Measurements from ENCODE around the gene ABCA7. TPM values are rescaled to one million over a fixed set of nuclear protein-coding genes. Genes with fewer than 3 reads are reported as not detected.
A peak's percentile ranks its signal among the peaks of the same experiment; 100 is the strongest.

Gene ABCA7
- total RNA-seq, 4 donors from 2014 or later = 3.9 to 9.5 (median 6.9) TPM

GRCh38 chr19:1063909-1064660 is 24.2 kb downstream of the ABCA7 start:
- intact Hi-C loops (cut with DNase I) = no loop called here
- Histone ChIP-seq H3K36me3 (no peaks in the 10 kb centered on the region), H3K9me3 (peaks cover 0 to 8% (median 5%) of the 10 kb centered on the region in 4 donors), H3K4me3 (no peak overlapping the region), H3K27me3 (peaks cover 7 to 50% (median 35%) of the 10 kb centered on the region in 4 donors), H3K4me1 (peaks cover 20 to 49% (median 35%) of the 10 kb centered on the region in 4 donors), H3K27ac (replicated peaks in 1 of 4) (no peak overlapping the region)
- no peak for TF ChIP-seq POLR2AphosphoS5 (IDR thresholded peaks at IDR 0.05)
- TF ChIP-seq, protein P1, sequence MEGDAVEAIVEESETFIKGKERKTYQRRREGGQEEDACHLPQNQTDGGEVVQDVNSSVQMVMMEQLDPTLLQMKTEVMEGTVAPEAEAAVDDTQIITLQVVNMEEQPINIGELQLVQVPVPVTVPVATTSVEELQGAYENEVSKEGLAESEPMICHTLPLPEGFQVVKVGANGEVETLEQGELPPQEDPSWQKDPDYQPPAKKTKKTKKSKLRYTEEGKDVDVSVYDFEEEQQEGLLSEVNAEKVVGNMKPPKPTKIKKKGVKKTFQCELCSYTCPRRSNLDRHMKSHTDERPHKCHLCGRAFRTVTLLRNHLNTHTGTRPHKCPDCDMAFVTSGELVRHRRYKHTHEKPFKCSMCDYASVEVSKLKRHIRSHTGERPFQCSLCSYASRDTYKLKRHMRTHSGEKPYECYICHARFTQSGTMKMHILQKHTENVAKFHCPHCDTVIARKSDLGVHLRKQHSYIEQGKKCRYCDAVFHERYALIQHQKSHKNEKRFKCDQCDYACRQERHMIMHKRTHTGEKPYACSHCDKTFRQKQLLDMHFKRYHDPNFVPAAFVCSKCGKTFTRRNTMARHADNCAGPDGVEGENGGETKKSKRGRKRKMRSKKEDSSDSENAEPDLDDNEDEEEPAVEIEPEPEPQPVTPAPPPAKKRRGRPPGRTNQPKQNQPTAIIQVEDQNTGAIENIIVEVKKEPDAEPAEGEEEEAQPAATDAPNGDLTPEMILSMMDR (IDR thresholded peaks at IDR 0.05) = no peak
- TF ChIP-seq POLR2A (IDR thresholded peaks at IDR 0.05; ENCODE audit: low read depth) = no peak
- no peak for TF ChIP-seq EP300 (IDR thresholded peaks at IDR 0.05)
- WGBS = 67% methylated on average over 33 of the region's 37 CpGs
- no peak for DNase-seq (ENCODE audit: extremely low spot score)

- H3K4me3 ChIP-seq = peak overlapping the region in 2 of 4 donors; percentile 12 to 33
- TF ChIP-seq EP300 (IDR thresholded peaks at IDR 0.05) (no peak), POLR2AphosphoS5 (IDR thresholded peaks at IDR 0.05) (peak in 1 of 2 donors; percentile 37)
- TF ChIP-seq, protein P1 (IDR thresholded peaks at IDR 0.05) = peak; percentile 60 to 90 (median 60)
- H3K36me3 ChIP-seq = no peaks in the 10 kb centered on the region
- H3K9me3 ChIP-seq = peaks cover 0 to under 1% (median 0%) of the 10 kb centered on the region in 4 donors
- H3K27ac ChIP-seq (replicated peaks in 1 of 4) = no peak overlapping the region
- DNase-seq (ENCODE audit: extremely low spot score) = no peak
- H3K4me1 ChIP-seq = peaks cover 22 to 55% (median 43%) of the 10 kb centered on the region in 4 donors
- intact Hi-C loops (cut with DNase I) = no loop called here
- 13% methylated on average over 22 of the region's 60 CpGs for WGBS
- peaks cover 11 to 59% (median 39%) of the 10 kb centered on the region in 4 donors for H3K27me3 ChIP-seq
These were observed 25.0 kb downstream of the ABCA7 start for GRCh38 chr19:1064661-1065605.

DNA sequence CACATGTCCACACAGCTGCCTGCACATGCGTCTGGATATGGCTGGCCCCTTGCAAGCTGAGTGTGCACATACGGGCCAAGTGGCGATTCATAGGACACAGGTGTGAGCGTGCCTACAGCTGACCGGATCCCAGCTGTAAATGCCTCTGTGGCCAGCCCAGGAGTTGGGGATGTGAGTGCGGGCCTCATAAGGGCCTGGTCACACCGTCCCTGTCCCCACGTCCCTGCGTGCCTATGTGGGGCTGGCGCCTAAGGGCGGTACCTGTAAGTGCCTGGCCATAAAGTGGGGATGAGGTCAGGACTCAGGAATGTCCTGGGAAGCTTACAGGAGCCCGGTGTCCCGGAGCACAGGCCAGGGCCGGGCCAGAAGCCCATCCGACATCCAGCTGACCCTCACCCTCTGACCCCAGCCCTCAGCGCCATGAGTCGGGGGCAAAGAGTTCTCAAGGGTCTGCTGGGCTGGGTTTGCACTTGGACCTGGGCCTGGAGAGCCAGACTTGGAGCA is 25.8 kb downstream of the ABCA7 start:
- DNase-seq (ENCODE audit: extremely low spot score) = no peak
- Histone ChIP-seq H3K36me3 (no peaks in the 10 kb centered on the region), H3K4me3 (no peak overlapping the region), H3K27me3 (peaks cover 11 to 66% (median 44%) of the 10 kb centered on the region in 4 donors), H3K9me3 (no peaks in the 10 kb centered on the region), H3K27ac (replicated peaks in 1 of 4) (no peak overlapping the region), H3K4me1 (peaks cover 22 to 57% (median 46%) of the 10 kb centered on the region in 4 donors)
- WGBS = 53% methylated on average over 6 of the region's 17 CpGs
- intact Hi-C loops (cut with DNase I) = no loop called here
- TF ChIP-seq POLR2AphosphoS5 (IDR thresholded peaks at IDR 0.05) = no peak
- TF ChIP-seq, protein P1 (IDR thresholded peaks at IDR 0.05) = no peak
- no peak for TF ChIP-seq EP300 (IDR thresholded peaks at IDR 0.05)
- TF ChIP-seq POLR2A (IDR thresholded peaks at IDR 0.05; ENCODE audit: low read depth) = no peak

DNA sequence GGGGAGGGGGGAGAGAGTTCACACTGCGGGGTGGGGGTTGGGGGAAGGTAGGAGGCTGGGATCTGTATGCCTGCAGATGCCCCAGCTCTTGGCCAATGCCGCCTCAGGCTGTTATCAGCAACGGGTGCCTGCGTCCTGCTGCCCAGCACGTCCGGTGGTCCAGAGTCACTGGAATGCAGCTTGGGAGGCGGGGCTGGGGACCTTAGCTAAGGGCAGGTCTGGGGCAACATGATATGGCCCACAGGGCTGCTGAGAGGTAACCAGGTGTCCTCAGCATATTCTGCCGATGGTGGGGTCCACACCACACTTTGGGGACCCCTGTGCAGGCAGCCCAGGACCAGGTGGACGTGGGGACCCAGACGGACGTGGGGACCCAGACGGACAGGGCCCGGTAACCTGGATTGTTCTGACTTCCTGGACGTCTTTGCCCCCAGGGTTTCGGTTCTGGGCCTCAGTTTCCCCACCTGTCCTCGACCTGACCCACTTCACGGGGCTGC is 26.4 kb downstream of the ABCA7 start:
- Histone ChIP-seq H3K4me3 (peak overlapping the region; percentile 48 to 60 (median 50)), H3K4me1 (peaks cover 22 to 64% (median 52%) of the 10 kb centered on the region in 4 donors), H3K36me3 (no peaks in the 10 kb centered on the region), H3K27me3 (peaks cover 15 to 72% (median 49%) of the 10 kb centered on the region in 4 donors), H3K27ac (replicated peaks in 1 of 4) (no peak overlapping the region), H3K9me3 (no peaks in the 10 kb centered on the region)
- intact Hi-C loops (cut with DNase I) = no loop called here
- no peak for DNase-seq (ENCODE audit: extremely low spot score)
- 40% methylated on average over 10 of the region's 17 CpGs for WGBS
- TF ChIP-seq POLR2AphosphoS5 (IDR thresholded peaks at IDR 0.05) (no peak), POLR2A (IDR thresholded peaks at IDR 0.05; ENCODE audit: low read depth) (no peak), EP300 (IDR thresholded peaks at IDR 0.05) (no peak)
- TF ChIP-seq, protein P1 (IDR thresholded peaks at IDR 0.05) = no peak

Measured in esophagus muscularis mucosa (tissue), 4 donors.